Stimulated activated CD8-positive, alpha-beta memory T cell treated with anti-CD3 and anti-CD28 coated beads, Interleukin-12 subunit alpha, Interleukin-12 subunit beta, amount 100 ng/mL, for 24 hours (primary cell): ENCODE measurements around the gene C1QTNF2.

Experiments
- DNase-seq: peaks from one replicate; pipeline ENCODE4 v3.0.0-alpha.2; 2020; ENCODE audit errors: extremely low read depth

Gene C1QTNF2

GRCh38 chr5:160298189-160298588 is 72.2 kb downstream of the C1QTNF2 start:
- DNase-seq: no peak

- no peak for DNase-seq
These were observed 72.7 kb downstream of the C1QTNF2 start for GRCh38 chr5:160297776-160298175.
